Stimulated activated CD8-positive, alpha-beta memory T cell treated with anti-CD3 and anti-CD28 coated beads, Interleukin-7, amount 100 ng/mL, for 4 hours (primary cell): ENCODE data around the gene BBX.

ENCODE experiments used
- DNase-seq, 2 donors: peaks; one replicate each; pipeline ENCODE4 v3.0.0-alpha.2; 2020; ENCODE audit warnings: low read depth in 2 of 2

The BBX gene

DNA sequence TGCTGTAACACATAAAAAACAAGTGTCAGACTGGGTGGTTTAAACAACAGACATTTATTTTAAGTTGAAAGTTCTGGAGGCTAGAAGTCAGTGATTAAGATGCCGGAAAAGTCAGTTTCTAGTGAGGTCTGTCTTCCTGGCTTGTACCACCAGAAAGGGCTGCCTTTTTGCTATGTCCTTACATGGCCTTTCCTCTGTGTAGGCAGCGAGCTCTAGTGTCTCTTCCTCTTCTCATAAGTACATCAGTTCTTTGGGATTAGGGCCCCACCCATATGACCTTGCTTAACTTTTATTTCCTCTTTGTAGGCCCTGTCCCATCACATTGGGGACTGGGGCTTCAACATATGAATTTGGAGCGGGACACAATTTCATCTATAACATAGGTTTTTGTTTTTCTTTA is 128.0 kb downstream of the BBX start:
- DNase-seq: no peak

DNA sequence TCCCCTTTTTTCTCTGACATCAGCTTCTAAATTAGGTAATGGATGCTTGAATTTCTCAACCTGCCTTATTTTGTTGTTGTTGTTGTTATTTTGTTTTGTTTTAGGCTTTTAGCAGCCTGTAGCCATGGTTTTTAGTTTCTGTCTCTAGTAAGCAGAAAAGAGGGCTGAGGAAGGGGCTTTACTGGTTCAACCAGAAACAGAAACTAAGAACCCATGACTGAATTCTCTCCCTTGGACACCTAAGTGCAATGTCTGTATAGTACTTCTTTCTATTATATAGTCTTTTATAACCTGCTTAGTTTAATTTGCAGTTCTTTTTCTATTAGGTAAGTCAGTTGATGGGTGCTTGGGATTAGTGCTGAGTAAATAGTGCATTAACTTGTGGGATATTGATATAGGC is 129.0 kb downstream of the BBX start:
- DNase-seq: no peak

DNA sequence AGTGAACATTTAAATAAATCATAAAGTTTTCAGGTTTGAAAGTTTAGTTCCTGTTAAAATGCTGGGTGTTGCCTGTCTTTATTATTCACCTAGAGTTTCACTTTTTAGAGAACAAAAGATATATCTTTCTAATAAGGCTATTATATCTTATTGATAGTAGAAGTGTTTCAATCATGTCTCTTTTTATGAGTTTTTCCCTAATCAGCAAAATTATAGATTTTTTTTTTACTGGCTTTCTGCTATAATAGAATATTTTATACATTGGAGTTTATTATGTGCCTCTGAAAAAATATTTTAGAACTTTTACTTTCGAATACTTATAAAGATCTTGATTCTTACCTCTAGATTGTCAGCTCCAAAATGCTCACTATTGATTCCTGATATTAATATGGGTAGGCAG is 131.5 kb downstream of the BBX start:
- DNase-seq: no peak

DNA sequence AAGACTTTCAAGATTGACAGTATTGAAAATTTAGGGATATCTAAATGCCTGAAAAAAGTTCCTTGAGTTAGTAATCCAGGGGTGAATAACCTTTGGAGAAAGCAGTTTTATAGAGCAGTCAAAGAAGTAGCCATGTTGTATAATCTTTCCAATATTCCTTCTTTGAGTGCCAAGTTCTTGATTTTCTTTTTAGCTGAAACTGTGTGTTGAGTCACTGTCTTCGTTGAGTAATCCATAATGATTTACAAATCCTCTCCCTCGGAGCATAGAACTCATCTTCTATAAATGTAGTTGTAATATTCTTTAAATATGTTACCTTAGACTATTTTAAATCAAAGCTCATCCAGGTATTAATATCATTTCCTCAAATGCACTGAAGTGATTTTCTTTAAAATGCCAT is 135.2 kb downstream of the BBX start:
- DNase-seq: no peak

DNA sequence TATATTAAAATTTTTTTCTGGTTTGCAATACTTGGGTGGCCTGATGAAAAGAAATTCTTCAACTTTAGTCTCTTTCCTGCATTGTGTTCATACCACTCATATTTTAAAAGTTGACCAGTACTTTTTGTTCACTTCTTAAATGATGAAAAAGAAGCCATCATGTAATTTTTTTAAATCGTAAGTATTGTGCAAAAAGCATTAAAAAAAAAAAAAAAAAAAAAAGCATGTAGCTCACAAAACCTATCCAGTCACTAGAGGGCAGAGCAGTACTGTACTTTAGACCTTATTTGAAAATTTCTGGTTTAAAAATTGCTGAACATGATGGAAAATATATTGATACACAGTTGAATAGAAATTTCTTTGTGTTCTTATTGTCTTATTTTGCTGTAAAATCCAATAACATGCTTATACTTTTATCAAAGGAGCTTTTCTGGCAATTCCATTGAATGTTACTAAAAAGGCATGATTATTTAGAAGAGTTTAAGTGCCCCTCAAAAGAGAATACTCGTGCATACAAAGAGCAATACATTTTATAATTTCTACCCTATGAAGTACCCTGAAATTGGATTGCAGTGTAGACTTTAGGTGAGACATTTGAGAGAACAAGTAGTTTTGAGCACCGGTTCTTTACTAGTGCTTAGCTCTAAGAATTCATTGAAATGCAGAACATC is 137.7 kb downstream of the BBX start:
- no peak for DNase-seq

- no peak for DNase-seq
Measured at GRCh38 chr3:107661447-107662123, 138.8 kb downstream of the BBX start.

DNA sequence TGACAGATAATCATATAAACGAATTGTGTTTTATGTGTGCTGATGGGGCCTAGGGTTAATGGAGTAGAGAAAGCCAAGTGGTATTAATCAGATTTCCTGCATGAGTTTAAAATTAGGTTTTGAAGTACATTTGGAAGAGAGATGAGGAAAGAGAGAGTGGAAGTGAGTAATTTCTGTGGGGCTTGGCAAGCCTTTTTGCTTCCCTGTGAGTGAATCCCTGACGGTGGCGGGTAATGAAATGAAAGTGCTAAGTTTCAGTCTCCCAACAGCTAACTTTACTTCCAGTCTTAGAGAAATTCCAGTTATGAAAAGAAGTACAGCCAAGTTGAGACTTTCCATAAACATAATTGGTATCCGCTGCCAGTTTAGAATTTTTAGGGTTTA is 139.4 kb downstream of the BBX start:
- DNase-seq: no peak

GRCh38 chr3:107662586-107662985 is 139.8 kb downstream of the BBX start:
- no peak for DNase-seq

- DNase-seq: no peak
Measured at GRCh38 chr3:107663266-107663665, 140.5 kb downstream of the BBX start.

DNA sequence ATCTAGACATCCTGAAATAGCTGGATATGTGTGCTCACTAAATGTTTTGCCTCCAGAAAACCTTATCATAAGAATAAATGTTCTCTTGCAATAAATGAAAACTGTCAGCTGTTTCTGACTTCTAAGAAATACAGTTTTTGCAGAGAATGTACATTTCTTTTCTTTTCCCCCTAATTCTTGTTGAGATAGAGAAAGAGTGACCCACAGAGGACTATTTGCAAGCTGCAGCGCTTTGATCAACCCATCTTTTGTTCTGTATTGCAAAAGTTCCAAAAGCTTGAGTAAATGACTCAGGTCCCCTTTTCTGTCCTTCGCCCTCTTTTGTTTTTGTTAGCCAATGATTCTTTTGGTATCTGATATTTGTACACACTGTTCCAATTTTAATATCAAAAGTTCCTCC is 141.9 kb downstream of the BBX start:
- no peak for DNase-seq

- no peak for DNase-seq
Measured at GRCh38 chr3:107665351-107665750, 142.6 kb downstream of the BBX start.

GRCh38 chr3:107666853-107667252 is 144.1 kb downstream of the BBX start:
- no peak for DNase-seq

DNA sequence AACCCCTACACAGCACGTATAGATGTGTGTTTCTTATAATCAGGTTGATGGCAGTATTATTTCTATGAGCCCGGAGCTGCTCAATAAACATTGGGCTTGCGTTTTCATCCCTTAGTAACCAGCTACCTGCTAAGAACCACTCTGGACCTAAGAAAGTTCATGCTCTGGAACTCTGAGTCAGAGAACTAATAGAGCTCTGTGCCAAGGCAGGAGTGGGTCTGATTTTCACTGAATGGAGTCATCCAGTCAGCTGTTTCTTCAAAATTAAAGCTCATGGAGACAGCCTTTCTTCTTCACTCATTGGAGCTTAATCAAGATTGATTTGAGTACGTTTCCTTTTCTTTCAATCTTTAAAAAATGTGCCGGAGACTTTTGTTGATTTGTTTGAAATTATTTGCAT is 145.7 kb downstream of the BBX start:
- DNase-seq: no peak

DNA sequence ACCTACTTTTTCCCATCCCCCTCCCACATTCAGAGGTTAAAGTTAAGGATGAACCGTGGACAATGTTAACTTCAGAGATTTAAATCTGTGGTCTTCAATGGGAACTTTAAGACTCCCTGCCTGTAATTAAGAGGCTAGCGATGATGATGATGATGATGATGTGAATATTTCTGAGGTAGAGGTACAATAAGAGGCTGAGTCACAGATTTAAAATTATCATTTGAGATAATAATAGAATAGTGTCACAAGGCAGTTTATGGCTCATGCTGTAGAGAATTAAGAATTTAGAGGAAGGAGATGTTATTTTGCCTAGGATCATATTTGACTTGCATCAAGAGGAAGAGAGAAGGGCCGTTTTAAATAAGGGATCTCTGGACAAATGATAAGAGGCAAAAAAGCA is 146.2 kb downstream of the BBX start:
- DNase-seq: no peak

- DNase-seq: no peak
Measured at GRCh38 chr3:107669669-107670068, 146.9 kb downstream of the BBX start.

DNA sequence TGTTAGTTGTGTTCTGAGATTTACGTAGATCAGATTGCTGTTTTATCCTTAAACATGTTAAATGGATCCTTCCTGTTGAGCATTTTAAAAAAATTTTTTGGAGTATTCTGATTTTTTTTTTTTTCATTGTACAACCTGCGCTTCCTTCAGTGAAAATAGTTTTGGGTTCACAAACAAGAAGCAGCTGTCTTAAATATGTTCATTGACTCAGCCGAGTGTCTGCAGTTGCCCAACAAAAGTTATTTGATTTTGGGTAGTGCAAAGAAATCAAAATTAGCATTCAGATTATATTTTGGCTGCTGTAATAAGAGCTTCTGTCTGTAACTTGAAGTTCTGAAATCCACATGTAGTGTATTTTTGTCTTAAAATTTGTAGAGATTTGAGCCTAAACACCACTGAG is 148.2 kb downstream of the BBX start:
- DNase-seq: no peak

DNA sequence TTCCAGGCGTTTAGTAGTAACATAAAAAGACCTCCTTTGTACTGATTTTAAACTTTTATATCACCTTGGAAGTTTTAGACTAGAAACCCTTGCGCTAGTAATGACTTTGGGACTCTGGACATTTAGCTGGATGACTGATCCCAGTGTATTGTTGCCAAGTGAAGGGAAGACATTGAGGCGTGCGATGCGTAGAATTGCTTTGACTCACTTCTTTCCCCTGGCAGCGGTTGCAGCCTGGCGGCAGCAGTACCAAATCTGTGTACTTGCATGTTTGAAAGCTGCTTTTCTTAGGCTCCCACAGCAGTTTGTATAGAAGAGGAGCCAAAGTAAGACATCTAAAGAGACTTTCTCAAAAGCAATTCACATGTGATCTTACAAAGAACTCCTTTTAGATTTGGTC is 151.6 kb downstream of the BBX start:
- DNase-seq: no peak

GRCh38 chr3:107675233-107675900 is 152.6 kb downstream of the BBX start:
- DNase-seq: no peak

- no peak for DNase-seq
Measured at GRCh38 chr3:107676469-107677309, 153.9 kb downstream of the BBX start.

DNA sequence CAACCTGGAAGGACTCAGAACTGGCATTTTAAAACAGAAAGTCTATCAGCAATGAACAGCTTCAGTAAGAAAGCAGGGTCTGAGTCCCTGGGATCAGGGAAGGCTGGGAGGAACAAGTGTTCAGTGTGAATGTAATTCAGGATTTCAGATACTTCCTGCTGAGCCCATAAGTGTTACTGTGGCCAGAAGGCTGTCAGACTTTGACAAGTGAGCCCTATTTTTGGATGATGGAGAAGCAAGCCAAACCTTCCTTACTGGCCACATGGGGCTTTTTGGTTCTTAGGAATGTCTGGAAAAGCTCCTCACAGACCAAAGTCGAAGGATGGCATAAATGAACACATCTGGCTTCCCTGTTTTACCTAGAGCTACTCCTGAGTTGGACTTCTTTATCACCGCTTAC is 157.2 kb downstream of the BBX start:
- DNase-seq: no peak

DNA sequence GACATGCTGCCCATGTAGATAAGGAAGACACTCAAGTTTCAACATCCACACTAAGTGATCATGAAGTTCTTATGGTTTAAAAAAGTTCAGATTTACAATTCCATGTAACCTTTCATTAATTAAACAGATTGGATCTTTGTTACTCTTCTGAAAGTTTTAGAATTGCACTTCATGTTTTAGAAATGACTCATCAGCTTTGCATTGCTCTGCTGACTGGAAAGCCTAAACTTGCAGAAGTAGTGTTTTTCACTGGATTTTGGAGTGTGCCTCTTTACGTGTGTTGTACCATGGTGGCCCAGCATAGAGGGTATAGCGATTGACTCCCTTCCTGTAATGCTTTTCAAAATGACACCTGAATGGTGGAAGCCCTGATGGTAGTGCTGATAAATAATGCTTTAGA is 157.9 kb downstream of the BBX start:
- DNase-seq: no peak

GRCh38 chr3:107681396-107681795 is 158.6 kb downstream of the BBX start:
- no peak for DNase-seq
